T-helper 17 cell (primary cell): Measurements from ENCODE around the gene PGAM1. TPM values are rescaled to one million over a fixed set of nuclear protein-coding genes. Genes with fewer than 3 reads are reported as not detected.
"Not testable (repeated sequence)": the region's sequence is repeated elsewhere in the genome, so short reads cannot be mapped to it uniquely, and the experiment has no call there.

ENCODE experiments used
- ATAC-seq: fragments of 150-1000 bp; cut with Tn5 transposase; 2 replicates; pipeline ENCODE4 v1.10.0; 2021; ENCODE audit warnings: mild to moderate bottlenecking, moderate library complexity
- DNase-seq, 3 donors: peaks; one replicate each; pipeline versions ENCODE4 v3.0.0 to v3.0.0-alpha.2; 2020 to 2021
- H3K9me3 ChIP-seq: one replicate; pipeline ENCODE4 v1.7.0; 2013; ENCODE audit warnings: low read length, mild to moderate bottlenecking; ENCODE audit not compliant: control insufficient read depth, poor library complexity, severe bottlenecking
- H3K27ac Mint-ChIP-seq: one replicate; pipeline ENCODE4 v1.8.0; 2022; ENCODE audit warnings: mild to moderate bottlenecking, moderate library complexity, mixed read lengths
- H3K27me3 Mint-ChIP-seq: one replicate; pipeline ENCODE4 v1.8.0; 2022; ENCODE audit warnings: mixed read lengths
- H3K36me3 Mint-ChIP-seq: one replicate; pipeline ENCODE4 v1.8.0; 2022; ENCODE audit warnings: low read depth, mixed read lengths
- H3K4me1 Mint-ChIP-seq: one replicate; pipeline ENCODE4 v1.8.0; 2022; ENCODE audit warnings: mild to moderate bottlenecking, mixed read lengths
- H3K4me3 Mint-ChIP-seq: one replicate; pipeline ENCODE4 v1.8.0; 2022; ENCODE audit warnings: mild to moderate bottlenecking, moderate library complexity, mixed read lengths
- total RNA-seq, 4 donors: library from RNA in 2 of 4; stranded (reverse) in 2 of 4; gene quantifications; one replicate each; pipeline ENCODE4 v1.2.3 and lab custom pipeline; 2022 to 2026

Gene PGAM1
- total RNA-seq, 2 donors from 2014 or later = 88.6 to 101 TPM

DNA sequence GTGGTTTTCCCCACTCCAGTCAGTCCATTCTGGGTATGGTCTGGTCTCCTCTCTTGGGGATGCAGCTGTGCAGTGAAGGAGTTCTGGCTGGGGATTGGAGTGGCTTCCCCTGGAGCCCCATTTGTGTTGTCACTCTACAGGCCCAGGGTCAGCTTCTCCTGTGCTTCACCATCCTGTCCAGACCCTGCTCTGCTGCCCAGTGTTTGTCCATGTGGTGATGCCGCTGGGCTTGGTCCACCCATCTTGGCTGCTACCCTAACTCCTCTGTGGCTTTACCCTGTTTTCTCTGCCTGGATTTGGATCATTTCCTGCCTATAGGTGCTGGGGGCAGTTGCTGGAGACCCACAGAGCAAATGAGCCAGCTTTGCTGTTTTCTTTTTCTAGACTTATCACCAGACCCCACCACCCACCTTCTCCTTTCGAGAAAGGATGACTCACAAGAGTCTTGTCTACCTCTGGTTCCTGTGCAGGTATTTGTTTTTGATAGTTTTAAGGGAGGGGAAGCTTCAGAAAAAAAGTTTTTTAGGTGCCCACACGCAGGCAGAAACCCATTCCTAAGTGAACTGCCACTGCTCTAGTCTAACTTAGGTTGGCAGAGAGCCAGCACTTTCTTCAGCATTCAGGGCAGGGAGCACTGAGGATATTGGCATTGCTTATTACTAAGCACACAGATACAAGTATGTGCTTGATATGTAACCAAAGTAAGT is 28.5 kb downstream of the PGAM1 start:
- Mint-ChIP-seq H3K4me3 (no peak overlapping the region), H3K27me3 (no peaks in the 10 kb centered on the region), H3K36me3 (peaks cover 3% of the 10 kb centered on the region), H3K4me1 (peaks cover 9% of the 10 kb centered on the region), H3K27ac (peak overlapping the region; percentile 69)
- DNase-seq = no peak
- no peak for ATAC-seq
- H3K9me3 ChIP-seq = no peaks in the 10 kb centered on the region

- H3K9me3 ChIP-seq = no peaks in the 10 kb centered on the region
- peaks cover 6% of the 10 kb centered on the region for H3K36me3 Mint-ChIP-seq
These were observed 30.2 kb downstream of the PGAM1 start for GRCh38 chr10:97456034-97456685.

DNA sequence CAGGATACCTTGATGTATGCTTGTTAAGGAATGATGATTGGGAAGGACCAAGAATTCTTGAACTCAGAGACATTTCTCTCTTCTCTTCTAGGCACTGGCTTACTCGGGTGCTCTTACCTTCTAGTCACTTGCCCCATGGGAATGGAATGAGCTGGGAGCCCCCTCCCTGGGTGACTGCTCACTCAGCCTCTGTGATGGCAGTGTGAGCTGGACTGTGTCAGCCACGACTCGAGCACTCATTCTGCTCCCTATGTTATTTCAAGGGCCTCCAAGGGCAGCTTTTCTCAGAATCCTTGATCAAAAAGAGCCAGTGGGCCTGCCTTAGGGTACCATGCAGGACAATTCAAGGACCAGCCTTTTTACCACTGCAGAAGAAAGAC is 30.7 kb downstream of the PGAM1 start:
- no peaks in the 10 kb centered on the region for H3K9me3 ChIP-seq
- ATAC-seq (no peak), DNase-seq (no peak)
- Mint-ChIP-seq H3K4me3 (no peak overlapping the region), H3K27ac (no peak overlapping the region), H3K4me1 (peaks cover 2% of the 10 kb centered on the region), H3K27me3 (no peaks in the 10 kb centered on the region), H3K36me3 (peaks cover 6% of the 10 kb centered on the region)

More at GRCh38 chr10:97456034-97456685, 30.2 kb downstream of the PGAM1 start:
- Mint-ChIP-seq H3K27me3 (no peaks in the 10 kb centered on the region), H3K4me1 (peaks cover 2% of the 10 kb centered on the region), H3K27ac (peak overlapping the region; percentile 70), H3K4me3 (no peak overlapping the region)
- no peak for ATAC-seq
- DNase-seq = no peak

GRCh38 chr10:97459111-97459510 is 33.1 kb downstream of the PGAM1 start:
- Mint-ChIP-seq H3K36me3 (peaks cover 6% of the 10 kb centered on the region), H3K4me1 (no peaks in the 10 kb centered on the region), H3K4me3 (no peak overlapping the region), H3K27ac (no peak overlapping the region), H3K27me3 (no peaks in the 10 kb centered on the region)
- ATAC-seq (no peak), DNase-seq (no peak)
- no peaks in the 10 kb centered on the region for H3K9me3 ChIP-seq

DNA sequence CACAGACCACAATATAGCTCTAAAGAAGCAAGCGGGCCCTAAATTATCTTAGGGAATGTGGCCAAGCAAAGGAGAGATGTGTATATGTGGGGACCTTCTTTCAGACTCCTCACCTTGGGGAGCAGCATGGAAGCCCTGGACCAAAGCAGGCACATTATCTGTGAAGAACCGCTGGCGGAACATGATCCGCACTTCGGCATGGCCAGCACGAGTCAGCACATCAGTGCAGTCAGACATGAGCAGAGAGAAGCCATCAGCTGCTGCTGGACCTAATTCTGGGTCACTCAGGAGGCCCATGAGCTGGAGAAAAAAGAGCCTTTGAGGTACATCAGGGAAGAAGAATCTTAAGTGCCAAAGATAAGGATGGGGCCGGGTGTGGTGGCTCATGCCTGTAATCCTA is 33.9 kb downstream of the PGAM1 start:
- ATAC-seq = no peak

GRCh38 chr10:97462309-97462708 is 36.3 kb downstream of the PGAM1 start:
- no peak for DNase-seq
- H3K36me3 Mint-ChIP-seq = peaks cover 8% of the 10 kb centered on the region
- H3K27ac Mint-ChIP-seq = no peak overlapping the region

More for the DNA sequence above, 33.9 kb downstream of the PGAM1 start:
- peak overlapping the region; percentile 54 for H3K27ac Mint-ChIP-seq
- no peak for DNase-seq
- no peak overlapping the region for H3K4me3 Mint-ChIP-seq
- H3K9me3 ChIP-seq = no peaks in the 10 kb centered on the region
- H3K4me1 Mint-ChIP-seq = no peaks in the 10 kb centered on the region
- no peaks in the 10 kb centered on the region for H3K27me3 Mint-ChIP-seq
- peaks cover 6% of the 10 kb centered on the region for H3K36me3 Mint-ChIP-seq

GRCh38 chr10:97463363-97464132 is 37.6 kb downstream of the PGAM1 start:
- H3K4me1 Mint-ChIP-seq = no peaks in the 10 kb centered on the region
- no peak overlapping the region for H3K27ac Mint-ChIP-seq
- peak; percentile 75 for ATAC-seq
- no peaks in the 10 kb centered on the region for H3K27me3 Mint-ChIP-seq
- no peak overlapping the region for H3K4me3 Mint-ChIP-seq
- H3K9me3 ChIP-seq = no peaks in the 10 kb centered on the region
- no peak for DNase-seq
- H3K36me3 Mint-ChIP-seq = peaks cover 8% of the 10 kb centered on the region

More at GRCh38 chr10:97462309-97462708, 36.3 kb downstream of the PGAM1 start:
- H3K9me3 ChIP-seq = no peaks in the 10 kb centered on the region
- Mint-ChIP-seq H3K4me3 (no peak overlapping the region), H3K27me3 (no peaks in the 10 kb centered on the region), H3K4me1 (no peaks in the 10 kb centered on the region)
- ATAC-seq = no peak

DNA sequence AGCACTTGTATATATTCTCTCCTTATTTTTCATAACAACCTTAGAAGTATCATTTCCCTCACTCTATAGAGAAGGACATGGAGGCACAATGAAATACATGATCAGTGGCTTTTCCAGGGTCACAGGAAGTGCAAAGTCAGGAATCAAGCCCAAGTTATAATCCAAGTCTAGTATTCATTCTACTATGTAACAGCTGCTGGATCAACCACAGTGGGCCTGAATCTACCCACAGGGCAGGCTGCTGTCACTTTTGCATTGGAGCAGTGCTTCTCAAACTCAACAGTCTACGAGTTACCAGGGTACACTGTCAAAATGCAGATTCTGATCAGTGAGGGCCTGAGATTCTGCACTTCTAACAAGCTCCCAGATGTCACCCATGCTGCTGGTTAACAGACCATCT is 38.2 kb downstream of the PGAM1 start:
- H3K9me3 ChIP-seq = no peaks in the 10 kb centered on the region
- no peak for ATAC-seq
- no peak for DNase-seq
- H3K36me3 Mint-ChIP-seq = peaks cover 5% of the 10 kb centered on the region
- no peaks in the 10 kb centered on the region for H3K4me1 Mint-ChIP-seq
- no peaks in the 10 kb centered on the region for H3K27me3 Mint-ChIP-seq
- no peak overlapping the region for H3K27ac Mint-ChIP-seq
- H3K4me3 Mint-ChIP-seq = no peak overlapping the region

DNA sequence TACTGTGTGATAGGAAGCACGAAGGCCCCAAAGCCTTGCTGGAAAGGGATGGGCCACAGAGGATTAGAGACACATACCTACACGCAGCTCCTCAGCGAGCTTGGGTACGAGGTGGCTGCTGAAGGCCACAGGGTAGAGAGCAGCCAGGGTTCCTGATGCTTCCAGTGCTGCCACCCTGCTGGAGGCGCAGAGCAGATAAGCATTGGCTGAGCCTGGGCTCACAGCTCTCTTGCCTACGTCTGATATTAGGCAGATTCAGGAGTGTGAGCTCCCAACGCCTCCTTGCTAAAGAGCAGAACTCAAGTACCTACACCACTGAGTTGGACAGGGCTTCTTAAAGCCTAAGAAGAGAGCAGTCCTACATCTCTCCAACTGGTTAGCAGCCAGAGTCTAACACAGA is 40.0 kb downstream of the PGAM1 start:
- Mint-ChIP-seq H3K27me3 (no peaks in the 10 kb centered on the region), H3K27ac (no peak overlapping the region), H3K4me1 (no peaks in the 10 kb centered on the region), H3K36me3 (peaks cover 2% of the 10 kb centered on the region), H3K4me3 (no peak overlapping the region)
- ATAC-seq = no peak
- H3K9me3 ChIP-seq = no peaks in the 10 kb centered on the region
- no peak for DNase-seq

DNA sequence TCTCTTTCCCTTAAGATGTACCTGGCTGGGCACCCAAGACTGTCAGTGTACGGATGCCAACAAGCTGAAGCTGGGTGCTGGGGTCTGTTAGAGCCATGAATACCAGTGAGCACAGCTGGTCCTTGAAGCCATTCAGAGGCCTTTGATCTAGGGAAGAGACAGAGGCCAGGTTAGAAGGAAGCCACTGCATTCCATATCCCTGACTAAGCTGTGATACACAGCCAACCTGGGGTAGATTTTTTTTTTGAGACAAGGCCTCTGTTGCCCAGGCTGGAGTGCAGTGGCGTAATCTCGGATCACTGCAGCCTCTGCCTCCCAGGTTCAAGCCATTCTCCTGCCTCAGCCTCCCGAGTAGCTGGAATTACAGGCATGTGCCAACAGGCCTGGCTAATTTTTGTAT is 40.8 kb downstream of the PGAM1 start:
- H3K36me3 Mint-ChIP-seq = peaks cover 2% of the 10 kb centered on the region
- H3K27ac Mint-ChIP-seq = no peak overlapping the region
- no peaks in the 10 kb centered on the region for H3K9me3 ChIP-seq
- no peak overlapping the region for H3K4me3 Mint-ChIP-seq
- ATAC-seq (no peak), DNase-seq (no peak)
- no peaks in the 10 kb centered on the region for H3K27me3 Mint-ChIP-seq
- no peaks in the 10 kb centered on the region for H3K4me1 Mint-ChIP-seq

DNA sequence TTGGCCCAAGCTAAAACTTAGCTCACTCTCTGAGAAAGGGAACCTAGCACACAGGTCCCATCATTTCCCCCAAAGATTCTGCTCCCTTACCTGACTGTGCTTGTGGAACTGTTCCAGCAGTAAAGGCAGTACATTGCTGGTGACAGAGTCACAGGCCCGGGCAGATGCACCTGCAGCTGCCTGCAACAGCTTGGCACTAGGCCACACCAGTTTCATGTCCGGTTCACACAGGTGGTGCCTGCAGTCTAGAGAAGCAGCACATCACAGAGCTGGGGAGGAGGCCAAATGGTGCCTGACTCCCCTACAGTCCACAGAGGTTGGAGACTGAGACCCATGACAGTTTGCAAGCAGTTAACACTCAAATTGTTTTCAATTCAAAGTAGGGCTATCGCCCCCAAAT is 42.2 kb downstream of the PGAM1 start:
- peaks cover 2% of the 10 kb centered on the region for H3K36me3 Mint-ChIP-seq

DNA sequence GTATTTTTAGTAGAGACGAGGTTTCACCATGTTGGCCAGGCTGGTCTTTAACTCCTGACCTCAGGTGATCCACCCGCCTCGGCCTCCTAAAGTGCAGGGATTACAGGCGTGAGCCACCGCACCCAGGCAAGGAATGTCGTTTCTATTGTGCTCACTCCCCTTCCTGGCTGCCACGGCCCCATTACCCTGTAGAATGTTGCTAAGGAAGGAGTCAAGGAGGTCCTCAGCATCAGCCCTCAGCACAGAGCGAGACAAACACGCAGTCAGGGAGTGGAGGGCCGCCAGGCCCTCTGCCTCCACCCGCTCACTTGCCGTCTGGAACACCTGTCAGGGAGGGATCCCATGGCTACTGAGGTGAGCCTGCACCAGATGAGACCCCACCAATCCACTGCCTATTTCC is 42.8 kb downstream of the PGAM1 start:
- H3K27ac Mint-ChIP-seq, H3K4me3 Mint-ChIP-seq, H3K36me3 Mint-ChIP-seq, H3K4me1 Mint-ChIP-seq, H3K9me3 ChIP-seq, H3K27me3 Mint-ChIP-seq, DNase-seq, ATAC-seq: not testable (repeated sequence)

More for the DNA sequence above, 42.2 kb downstream of the PGAM1 start:
- Mint-ChIP-seq H3K4me1 (no peaks in the 10 kb centered on the region), H3K27ac (no peak overlapping the region), H3K4me3 (no peak overlapping the region), H3K27me3 (no peaks in the 10 kb centered on the region)
- H3K9me3 ChIP-seq = no peaks in the 10 kb centered on the region
- DNase-seq = no peak
- no peak for ATAC-seq

DNA sequence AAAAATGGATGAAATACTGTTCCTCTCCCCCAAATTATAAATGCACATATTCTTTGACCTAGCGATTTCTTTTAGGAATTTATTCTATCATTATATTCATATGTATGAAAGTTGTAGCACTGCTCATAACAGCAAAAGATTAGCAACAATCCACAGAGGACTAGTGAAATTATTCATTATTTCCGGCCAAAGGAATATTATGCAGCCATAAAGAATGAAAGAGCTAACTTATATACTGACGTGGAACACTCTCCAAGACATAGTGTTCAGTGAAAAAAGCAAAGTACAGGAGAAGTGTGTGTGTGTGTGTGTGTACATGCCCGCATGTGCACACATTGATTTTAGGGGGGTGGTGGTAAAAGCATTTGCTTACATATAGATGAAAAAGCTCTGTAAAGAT is 48.9 kb downstream of the PGAM1 start:
- H3K9me3 ChIP-seq = no peaks in the 10 kb centered on the region
- H3K4me3 Mint-ChIP-seq = no peak overlapping the region
- H3K36me3 Mint-ChIP-seq = peaks cover 12% of the 10 kb centered on the region
- DNase-seq = no peak
- H3K27ac Mint-ChIP-seq = no peak overlapping the region
- H3K27me3 Mint-ChIP-seq = no peaks in the 10 kb centered on the region
- ATAC-seq = no peak
- H3K4me1 Mint-ChIP-seq = peaks cover 3% of the 10 kb centered on the region
